Astrocyte (in vitro differentiated cells and primary cell): ENCODE measurements around the gene NPC1L1.

Source experiments
- EZH2 ChIP-seq: IDR thresholded peaks from 2 replicates; pipeline ENCODE4 v1.6.1; 2012; ENCODE audit warnings: mild to moderate bottlenecking, low read length, inconsistent platforms; ENCODE audit not compliant: insufficient read depth
- TF ChIP-seq, protein P1 (sequence below): IDR thresholded peaks from 2 replicates; pipeline ENCODE4 v1.5.1; 2011; ENCODE audit warnings: low read depth, mild to moderate bottlenecking, inconsistent platforms, low read length, moderate library complexity; ENCODE audit not compliant: insufficient read depth

DNA sequence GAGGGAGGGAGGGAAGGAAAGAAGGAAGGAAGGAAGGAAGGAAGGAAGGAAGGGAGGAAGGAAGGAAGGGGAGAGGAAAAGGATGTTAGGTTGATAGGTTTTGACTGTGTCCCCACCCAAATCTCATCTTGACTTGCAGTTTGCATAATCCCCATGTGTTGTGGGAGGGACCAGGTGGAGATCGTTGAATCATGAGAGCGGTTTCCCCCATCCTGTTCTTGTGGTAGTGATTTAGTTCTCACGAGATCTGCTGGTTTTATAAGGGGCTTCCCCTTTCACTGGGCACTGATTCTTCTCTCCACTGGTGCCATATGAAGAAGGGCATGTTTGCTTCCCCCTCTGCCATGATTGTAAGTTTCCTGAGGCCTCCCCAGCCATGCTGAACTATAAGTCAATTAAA, 35.5 kb downstream of the NPC1L1 start:
- TF ChIP-seq, protein P1, sequence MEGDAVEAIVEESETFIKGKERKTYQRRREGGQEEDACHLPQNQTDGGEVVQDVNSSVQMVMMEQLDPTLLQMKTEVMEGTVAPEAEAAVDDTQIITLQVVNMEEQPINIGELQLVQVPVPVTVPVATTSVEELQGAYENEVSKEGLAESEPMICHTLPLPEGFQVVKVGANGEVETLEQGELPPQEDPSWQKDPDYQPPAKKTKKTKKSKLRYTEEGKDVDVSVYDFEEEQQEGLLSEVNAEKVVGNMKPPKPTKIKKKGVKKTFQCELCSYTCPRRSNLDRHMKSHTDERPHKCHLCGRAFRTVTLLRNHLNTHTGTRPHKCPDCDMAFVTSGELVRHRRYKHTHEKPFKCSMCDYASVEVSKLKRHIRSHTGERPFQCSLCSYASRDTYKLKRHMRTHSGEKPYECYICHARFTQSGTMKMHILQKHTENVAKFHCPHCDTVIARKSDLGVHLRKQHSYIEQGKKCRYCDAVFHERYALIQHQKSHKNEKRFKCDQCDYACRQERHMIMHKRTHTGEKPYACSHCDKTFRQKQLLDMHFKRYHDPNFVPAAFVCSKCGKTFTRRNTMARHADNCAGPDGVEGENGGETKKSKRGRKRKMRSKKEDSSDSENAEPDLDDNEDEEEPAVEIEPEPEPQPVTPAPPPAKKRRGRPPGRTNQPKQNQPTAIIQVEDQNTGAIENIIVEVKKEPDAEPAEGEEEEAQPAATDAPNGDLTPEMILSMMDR, result no peak
- TF ChIP-seq EZH2, result no peak
